ENCODE measurements around the gene TAX1BP3. TPM values are rescaled to one million over a fixed set of nuclear protein-coding genes. Genes with fewer than 3 reads are reported as not detected.

Gene TAX1BP3
- total RNA-seq, 1 experiment from 2014 or later = 76.3 TPM

DNA sequence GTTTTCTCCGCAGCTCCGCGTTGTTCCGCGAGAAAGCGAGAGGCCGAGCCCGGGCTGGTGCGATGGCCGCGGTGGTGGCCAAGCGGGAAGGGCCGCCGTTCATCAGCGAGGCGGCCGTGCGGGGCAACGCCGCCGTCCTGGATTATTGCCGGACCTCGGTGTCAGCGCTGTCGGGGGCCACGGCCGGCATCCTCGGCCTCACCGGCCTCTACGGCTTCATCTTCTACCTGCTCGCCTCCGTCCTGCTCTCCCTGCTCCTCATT, 638 bp upstream of the TAX1BP3 start:
- Mint-ChIP-seq H3K27me3 (ENCODE audit: low read depth) (no peaks in the 10 kb centered on the region), H3K36me3 (ENCODE audit: insufficient read depth in 1 of 3, low read depth in 3 of 3) (peaks cover 8 to 18% (median 15%) of the 10 kb centered on the region in 3 experiments; a peak in 6 of 7 replicates), H3K4me3 (peak overlapping the region; percentile 98), H3K27ac (peak overlapping the region; percentile 52 to 98 (median 98); a peak in 6 of 7 replicates), H3K9me3 (no peaks in the 10 kb centered on the region), H3K4me1 (peaks cover 16 to 17% of the 10 kb centered on the region in 2 experiments)
- Histone ChIP-seq H3K9me3 (ENCODE audit: control insufficient read depth, low read depth, low read length) (no peaks in the 10 kb centered on the region), H2AK5ac (ENCODE audit: insufficient read length, low read length) (no peak overlapping the region), H4K8ac (replicated peaks; ENCODE audit: insufficient read length, low read depth, low read length) (no peak overlapping the region), H2AFZ (ENCODE audit: low read length) (no peak overlapping the region), H3K27ac (ENCODE audit: insufficient read length, low read depth, low read length) (no peak overlapping the region), H2BK15ac (ENCODE audit: low read depth, low read length) (no peak overlapping the region), H3K27me3 (ENCODE audit: insufficient read depth, low read length) (no peaks in the 10 kb centered on the region), H3K18ac (ENCODE audit: insufficient read length, low read depth, low read length) (no peak overlapping the region), H3K9ac (ENCODE audit: extremely low read depth, insufficient read length, low read length) (peak overlapping the region; percentile 89), H4K5ac (ENCODE audit: insufficient read length, low read depth, low read length) (no peak overlapping the region), H2BK20ac (ENCODE audit: low read depth, low read length, poor library complexity, severe bottlenecking) (no peak overlapping the region), H3T11ph (ENCODE audit: low read length) (no peak overlapping the region), H3K79me2 (ENCODE audit: insufficient read depth, low read length) (peaks cover 7% of the 10 kb centered on the region; the same call in 1 of the 2 replicates), H4K91ac (ENCODE audit: insufficient read length, low read depth, low read length) (no peak overlapping the region), H3K4me1 (ENCODE audit: insufficient read depth, low read length) (peaks cover 3% of the 10 kb centered on the region; the same call in 1 of the 2 replicates), H2BK120ac (ENCODE audit: low read depth, low read length, poor library complexity, severe bottlenecking) (no peak overlapping the region), H3K4me2 (ENCODE audit: insufficient read depth, insufficient read length, low read length) (peak overlapping the region; percentile 76), H3K56ac (ENCODE audit: insufficient read length, low read depth, low read length) (no peak overlapping the region), H3K14ac (ENCODE audit: insufficient read depth, low read length) (peak overlapping the region; percentile 28; the same call in 1 of the 2 replicates), H3K79me1 (ENCODE audit: insufficient read depth, low read depth, low read length, poor library complexity, severe bottlenecking) (peaks cover 4% of the 10 kb centered on the region), H2BK5ac (ENCODE audit: insufficient read length, low read length) (no peak overlapping the region), H3K23ac (ENCODE audit: insufficient read length, low read depth, low read length) (no peak overlapping the region), H3K4ac (ENCODE audit: low read depth, low read length) (no peak overlapping the region), H4K20me1 (ENCODE audit: control insufficient read depth, insufficient read depth, insufficient read length) (no peaks in the 10 kb centered on the region), H3K23me2 (ENCODE audit: insufficient read length, low read depth, low read length, poor library complexity, severe bottlenecking) (peaks cover 9% of the 10 kb centered on the region), H2BK12ac (ENCODE audit: insufficient read length, low read depth, low read length) (no peak overlapping the region)
- WGBS (ENCODE audit: extremely low coverage, insufficient read length, low lambda C conversion rate) = no CpG with 5 or more reads among the region's 32 CpGs
- TF ChIP-seq, protein P1, sequence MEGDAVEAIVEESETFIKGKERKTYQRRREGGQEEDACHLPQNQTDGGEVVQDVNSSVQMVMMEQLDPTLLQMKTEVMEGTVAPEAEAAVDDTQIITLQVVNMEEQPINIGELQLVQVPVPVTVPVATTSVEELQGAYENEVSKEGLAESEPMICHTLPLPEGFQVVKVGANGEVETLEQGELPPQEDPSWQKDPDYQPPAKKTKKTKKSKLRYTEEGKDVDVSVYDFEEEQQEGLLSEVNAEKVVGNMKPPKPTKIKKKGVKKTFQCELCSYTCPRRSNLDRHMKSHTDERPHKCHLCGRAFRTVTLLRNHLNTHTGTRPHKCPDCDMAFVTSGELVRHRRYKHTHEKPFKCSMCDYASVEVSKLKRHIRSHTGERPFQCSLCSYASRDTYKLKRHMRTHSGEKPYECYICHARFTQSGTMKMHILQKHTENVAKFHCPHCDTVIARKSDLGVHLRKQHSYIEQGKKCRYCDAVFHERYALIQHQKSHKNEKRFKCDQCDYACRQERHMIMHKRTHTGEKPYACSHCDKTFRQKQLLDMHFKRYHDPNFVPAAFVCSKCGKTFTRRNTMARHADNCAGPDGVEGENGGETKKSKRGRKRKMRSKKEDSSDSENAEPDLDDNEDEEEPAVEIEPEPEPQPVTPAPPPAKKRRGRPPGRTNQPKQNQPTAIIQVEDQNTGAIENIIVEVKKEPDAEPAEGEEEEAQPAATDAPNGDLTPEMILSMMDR (conservative IDR thresholded peaks at IDR 0.05) = no peak
- peak; percentile 58 for DNase-seq
